SK-N-MC (cell line): Measurements from ENCODE around the gene ABHD13.

Experiments
- EZH2 ChIP-seq: fragments of 200-600 bp; sonication (generic); IDR thresholded peaks from one replicate; pipeline ENCODE4 v1.6.1; 2017; ENCODE audit warnings: antibody characterized with exemption
- POLR2AphosphoS5 ChIP-seq: IDR thresholded peaks from 2 replicates; pipeline ENCODE4 v1.6.1; 2012; ENCODE audit warnings: mild to moderate bottlenecking, low read depth, low read length, borderline replicate concordance

- TF ChIP-seq EZH2 = no peak
- no peak for TF ChIP-seq POLR2AphosphoS5
Observed at GRCh38 chr13:108193806-108194205, 24.4 kb upstream of the ABHD13 start.
